ENCODE measurements around the gene TGIF2. TPM values are rescaled to one million over a fixed set of nuclear protein-coding genes. Genes with fewer than 3 reads are reported as not detected.

The TGIF2 gene
- total RNA-seq, 1 experiment from 2014 or later, result 17.1 TPM

- Histone ChIP-seq H3K9me2 (ENCODE audit: insufficient read depth) (no peaks in the 10 kb centered on the region), H3K9ac (ENCODE audit: low read length) (no peak overlapping the region), H3K4me1 (ENCODE audit: control insufficient read depth in 1 of 2, insufficient read depth in 2 of 2, low read length in 2 of 2) (peaks cover 2 to 7% of the 10 kb centered on the region in 2 experiments; a peak in 1 of 4 replicates), H3K4me3 (replicated peaks in 1 of 2; ENCODE audit: low read depth in 1 of 2, low read length in 2 of 2) (no peak overlapping the region), H3K27ac (ENCODE audit: low read depth, low read length) (no peak overlapping the region), H3K79me2 (ENCODE audit: insufficient read depth, low read length) (no peaks in the 10 kb centered on the region), H4K20me1 (ENCODE audit: insufficient read depth) (no peaks in the 10 kb centered on the region), H3K27me3 (ENCODE audit: insufficient read depth, low read length) (no peaks in the 10 kb centered on the region), H2AFZ (ENCODE audit: low read depth, low read length, poor library complexity, severe bottlenecking) (no peak overlapping the region), H3K36me3 (ENCODE audit: control insufficient read depth in 1 of 2, insufficient read depth in 2 of 2, low read length in 2 of 2) (no peaks in the 10 kb centered on the region), H3K4me2 (ENCODE audit: low read length) (no peak overlapping the region), H3K9me3 (ENCODE audit: control insufficient read depth in 1 of 2, insufficient read depth in 1 of 2, low read depth in 1 of 2, low read length in 2 of 2) (no peaks in the 10 kb centered on the region)
- DNase-seq (ENCODE audit: low read depth, low spot score) (no peak), ATAC-seq (no peak)
- intact Hi-C loops (cut with micrococcal nuclease), result no loop called here
- ChIA-PET CTCF (interaction anchor here (1.5 kb wide), 2 partner anchors 11 to 19 kb away, joined by 3 read pairs; partner anchors contain the start of gene RAB5IF), RAD21 (ENCODE audit: low non-redundant PET in 1 of 2, low total read pairs in 2 of 2, uncharacterized antibody in 2 of 2, unreplicated experiment in 2 of 2) (no interaction called here), POLR2A (no interaction called here)
- no peak for TF ChIP-seq JUND (IDR thresholded peaks at IDR 0.05)
- no peak for TF ChIP-seq SP1 (IDR thresholded peaks at IDR 0.05; ENCODE audit: low read depth)
- TF ChIP-seq MAX (IDR thresholded peaks at IDR 0.05), result no peak
- no peak for TF ChIP-seq ZFX (IDR thresholded peaks at IDR 0.05)
- BruUV-seq (replicated peaks), result no TSS peak
Measured at GRCh38 chr20:36624068-36624943, 50.9 kb downstream of the TGIF2 start.

GRCh38 chr20:36624944-36625324 is 51.5 kb downstream of the TGIF2 start:
- no peak overlapping the region for H2AFZ ChIP-seq (ENCODE audit: low read depth, low read length, poor library complexity, severe bottlenecking)
- no peaks in the 10 kb centered on the region for H4K20me1 ChIP-seq (ENCODE audit: insufficient read depth)
- RAD21 ChIA-PET (ENCODE audit: low non-redundant PET in 1 of 2, low total read pairs in 2 of 2, uncharacterized antibody in 2 of 2, unreplicated experiment in 2 of 2), result no interaction called here
- H3K9me3 ChIP-seq (ENCODE audit: control insufficient read depth in 1 of 2, insufficient read depth in 1 of 2, low read depth in 1 of 2, low read length in 2 of 2), result no peaks in the 10 kb centered on the region
- no peaks in the 10 kb centered on the region for H3K79me2 ChIP-seq (ENCODE audit: insufficient read depth, low read length)
- no peaks in the 10 kb centered on the region for H3K27me3 ChIP-seq (ENCODE audit: insufficient read depth, low read length)
- POLR2A ChIA-PET, result no interaction called here
- no peak for DNase-seq (ENCODE audit: low read depth, low spot score)
- no peaks in the 10 kb centered on the region for H3K36me3 ChIP-seq (ENCODE audit: control insufficient read depth in 1 of 2, insufficient read depth in 2 of 2, low read length in 2 of 2)
- H3K9me2 ChIP-seq (ENCODE audit: insufficient read depth), result no peaks in the 10 kb centered on the region
- H3K4me3 ChIP-seq (replicated peaks in 1 of 2; ENCODE audit: low read depth in 1 of 2, low read length in 2 of 2), result no peak overlapping the region
- peaks cover 2 to 7% of the 10 kb centered on the region in 2 experiments; a peak in 1 of 4 replicates for H3K4me1 ChIP-seq (ENCODE audit: control insufficient read depth in 1 of 2, insufficient read depth in 2 of 2, low read length in 2 of 2)
- ATAC-seq, result no peak
- CTCF ChIA-PET, result interaction anchor here (1.5 kb wide), 2 partner anchors 12 to 19 kb away, joined by 3 read pairs; partner anchors contain the start of gene RAB5IF
- H3K4me2 ChIP-seq (ENCODE audit: low read length), result no peak overlapping the region
- no peak overlapping the region for H3K9ac ChIP-seq (ENCODE audit: low read length)
- no peak overlapping the region for H3K27ac ChIP-seq (ENCODE audit: low read depth, low read length)
- TF ChIP-seq EGR1 (IDR thresholded peaks at IDR 0.05; ENCODE audit: low read depth), result no peak
- intact Hi-C loops (cut with micrococcal nuclease), result no loop called here
- no TSS peak for BruUV-seq (replicated peaks)
